Ishikawa (cell line): ENCODE data around the gene PDE6A.
A peak's percentile ranks its signal among the peaks of the same experiment; 100 is the strongest.

Experiments
- CEBPB ChIP-seq: IDR thresholded peaks from 2 replicates; pipeline ENCODE4 v1.6.1; 2012
- CREB1 ChIP-seq: IDR thresholded peaks from 2 replicates; pipeline ENCODE4 v1.6.1; 2012; ENCODE audit warnings: low read depth
- EGR1 ChIP-seq: IDR thresholded peaks from 2 replicates; pipeline ENCODE4 v1.6.1; 2012
- EP300 ChIP-seq: IDR thresholded peaks from 2 replicates; pipeline ENCODE4 v1.6.1; 2012; ENCODE audit warnings: borderline replicate concordance
- MAX ChIP-seq: IDR thresholded peaks from 2 replicates; pipeline ENCODE4 v1.6.1; 2012
- NFIC ChIP-seq: IDR thresholded peaks from 2 replicates; pipeline ENCODE4 v1.6.1; 2012
- RAD21 ChIP-seq: IDR thresholded peaks from 2 replicates; pipeline ENCODE4 v1.6.1; 2012; ENCODE audit warnings: low read depth
- REST ChIP-seq: IDR thresholded peaks from 2 replicates; pipeline ENCODE4 v1.6.1; 2012; ENCODE audit warnings: low read depth, mild to moderate bottlenecking
- TAF1 ChIP-seq: IDR thresholded peaks from 2 replicates; pipeline ENCODE4 v1.6.1; 2012; ENCODE audit warnings: low read depth, mild to moderate bottlenecking
- TCF12 ChIP-seq: IDR thresholded peaks from 2 replicates; pipeline ENCODE4 v1.6.1; 2012; ENCODE audit warnings: low read depth
- TEAD4 ChIP-seq: IDR thresholded peaks from 2 replicates; pipeline ENCODE4 v1.6.1; 2012

- TF ChIP-seq CEBPB (0 out of 2 replicates have a peak, but pooled peaks have one; percentile 17), REST (no peak), TAF1 (no peak), RAD21 (no peak), EP300 (no peak), MAX (no peak), CREB1 (no peak), EGR1 (no peak), NFIC (no peak), TCF12 (no peak), TEAD4 (no peak)
Measured at GRCh38 chr5:149988126-149988525, 43.5 kb upstream of the PDE6A start.
